Type B pancreatic cell (in vitro differentiated cells): ENCODE results near the gene LRRK1. TPM values are rescaled to one million over a fixed set of nuclear protein-coding genes. Genes with fewer than 3 reads are reported as not detected.

Source experiments
- DNase-seq: peaks from one replicate; pipeline ENCODE4 v3.0.0; 2021; ENCODE audit warnings: mixed read lengths; ENCODE audit not compliant: unreplicated experiment; ENCODE audit errors: extremely low spot score
- H3K27ac Mint-ChIP-seq: 2 replicates; pipeline ENCODE4 v1.8.0; 2021; ENCODE audit warnings: mild to moderate bottlenecking, mixed read lengths
- H3K27me3 Mint-ChIP-seq: 2 replicates; pipeline ENCODE4 v1.8.0; 2021; ENCODE audit warnings: mixed read lengths
- H3K36me3 Mint-ChIP-seq: 2 replicates; pipeline ENCODE4 v1.8.0; 2021; ENCODE audit warnings: mixed read lengths
- H3K4me1 Mint-ChIP-seq: one replicate; pipeline ENCODE4 v1.8.0; 2021; ENCODE audit warnings: mixed read lengths; ENCODE audit not compliant: unreplicated experiment
- H3K4me3 Mint-ChIP-seq: 2 replicates; pipeline ENCODE4 v1.8.0; 2021; ENCODE audit warnings: mild to moderate bottlenecking, mixed read lengths
- H3K9me3 Mint-ChIP-seq: 2 replicates; pipeline ENCODE4 v1.8.0; 2021; ENCODE audit warnings: mixed read lengths
- total RNA-seq: library from RNA; stranded (reverse); gene quantifications from 2 replicates; pipeline ENCODE4 v1.2.1, GENCODE V29; 2021; ENCODE audit warnings: low replicate concordance
- TF ChIP-seq, protein P1 (sequence below): fragments of 200-600 bp; sonication (generic); conservative IDR thresholded peaks from 2 replicates; pipeline ENCODE4 v1.5.0; 2021; ENCODE audit warnings: antibody characterized with exemption, mild to moderate bottlenecking

Gene LRRK1
- total RNA-seq, 1 donor from 2014 or later, result 2.0 TPM

- peak; percentile 62 for DNase-seq
- H3K4me3 Mint-ChIP-seq, result no peak overlapping the region
These were observed 94.9 kb downstream of the LRRK1 start for GRCh38 chr15:101013769-101014675.

GRCh38 chr15:101014921-101015841 is 96.0 kb downstream of the LRRK1 start:
- peak; percentile 80 for DNase-seq
- Mint-ChIP-seq H3K9me3 (no peaks in the 10 kb centered on the region), H3K27ac (no peak overlapping the region), H3K36me3 (no peaks in the 10 kb centered on the region), H3K4me1 (peaks cover 32% of the 10 kb centered on the region), H3K4me3 (no peak overlapping the region), H3K27me3 (no peaks in the 10 kb centered on the region)
- TF ChIP-seq, protein P1, sequence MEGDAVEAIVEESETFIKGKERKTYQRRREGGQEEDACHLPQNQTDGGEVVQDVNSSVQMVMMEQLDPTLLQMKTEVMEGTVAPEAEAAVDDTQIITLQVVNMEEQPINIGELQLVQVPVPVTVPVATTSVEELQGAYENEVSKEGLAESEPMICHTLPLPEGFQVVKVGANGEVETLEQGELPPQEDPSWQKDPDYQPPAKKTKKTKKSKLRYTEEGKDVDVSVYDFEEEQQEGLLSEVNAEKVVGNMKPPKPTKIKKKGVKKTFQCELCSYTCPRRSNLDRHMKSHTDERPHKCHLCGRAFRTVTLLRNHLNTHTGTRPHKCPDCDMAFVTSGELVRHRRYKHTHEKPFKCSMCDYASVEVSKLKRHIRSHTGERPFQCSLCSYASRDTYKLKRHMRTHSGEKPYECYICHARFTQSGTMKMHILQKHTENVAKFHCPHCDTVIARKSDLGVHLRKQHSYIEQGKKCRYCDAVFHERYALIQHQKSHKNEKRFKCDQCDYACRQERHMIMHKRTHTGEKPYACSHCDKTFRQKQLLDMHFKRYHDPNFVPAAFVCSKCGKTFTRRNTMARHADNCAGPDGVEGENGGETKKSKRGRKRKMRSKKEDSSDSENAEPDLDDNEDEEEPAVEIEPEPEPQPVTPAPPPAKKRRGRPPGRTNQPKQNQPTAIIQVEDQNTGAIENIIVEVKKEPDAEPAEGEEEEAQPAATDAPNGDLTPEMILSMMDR, result peak; percentile 98

More at GRCh38 chr15:101013769-101014675, 94.9 kb downstream of the LRRK1 start:
- Mint-ChIP-seq H3K4me1 (peaks cover 23% of the 10 kb centered on the region), H3K36me3 (no peaks in the 10 kb centered on the region), H3K27me3 (no peaks in the 10 kb centered on the region), H3K9me3 (no peaks in the 10 kb centered on the region), H3K27ac (no peak overlapping the region)
- TF ChIP-seq, protein P1, result no peak

GRCh38 chr15:101016581-101016980 is 97.4 kb downstream of the LRRK1 start:
- no peaks in the 10 kb centered on the region for H3K9me3 Mint-ChIP-seq
- H3K27ac Mint-ChIP-seq, result no peak overlapping the region
- no peak overlapping the region for H3K4me3 Mint-ChIP-seq
- DNase-seq, result no peak
- TF ChIP-seq, protein P1, result no peak
- no peaks in the 10 kb centered on the region for H3K36me3 Mint-ChIP-seq
- H3K4me1 Mint-ChIP-seq, result peaks cover 32% of the 10 kb centered on the region
- no peaks in the 10 kb centered on the region for H3K27me3 Mint-ChIP-seq

DNA sequence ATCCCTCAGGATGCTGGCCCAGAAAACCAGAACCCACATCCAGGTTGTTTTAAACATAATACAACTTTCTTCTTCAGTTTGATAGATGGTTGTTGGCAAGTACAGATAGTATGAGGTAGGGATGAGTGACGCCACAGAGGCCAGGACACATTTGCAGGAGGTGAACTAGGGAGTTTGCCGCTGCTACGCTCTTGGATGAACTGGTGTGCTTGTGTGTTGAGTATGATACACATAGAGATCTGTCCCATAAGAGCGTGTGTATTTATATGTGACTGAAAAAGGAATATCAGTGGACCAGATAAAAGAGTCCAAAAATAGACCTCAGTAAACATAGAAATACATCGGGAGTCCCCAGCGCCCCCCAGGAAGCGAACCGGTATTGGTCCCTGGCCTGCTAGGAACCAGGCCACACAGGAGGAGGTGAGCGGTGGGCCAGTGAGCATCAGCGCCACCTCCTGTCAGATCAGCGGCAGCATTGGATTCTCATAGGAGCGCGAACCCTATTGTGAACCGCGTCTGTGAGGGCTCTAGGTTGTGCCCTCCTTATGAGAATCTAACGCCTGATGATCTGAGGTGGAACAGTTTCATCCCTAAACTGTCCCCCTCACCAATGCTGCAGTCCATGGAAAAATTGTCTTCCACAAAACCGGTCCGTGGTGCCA is 98.1 kb downstream of the LRRK1 start:
- TF ChIP-seq, protein P1, result peak; percentile 53
- H3K27me3 Mint-ChIP-seq, result peaks cover 3% of the 10 kb centered on the region
- no peaks in the 10 kb centered on the region for H3K9me3 Mint-ChIP-seq
- H3K36me3 Mint-ChIP-seq, result no peaks in the 10 kb centered on the region
- no peak overlapping the region for H3K4me3 Mint-ChIP-seq
- H3K4me1 Mint-ChIP-seq, result peaks cover 32% of the 10 kb centered on the region
- no peak overlapping the region for H3K27ac Mint-ChIP-seq
- peak; percentile 58 for DNase-seq

- Mint-ChIP-seq H3K36me3 (no peaks in the 10 kb centered on the region), H3K4me1 (peaks cover 31% of the 10 kb centered on the region), H3K9me3 (no peaks in the 10 kb centered on the region), H3K4me3 (no peak overlapping the region), H3K27ac (no peak overlapping the region), H3K27me3 (peaks cover 4% of the 10 kb centered on the region)
- DNase-seq, result no peak
- TF ChIP-seq, protein P1, result no peak
These were observed 98.9 kb downstream of the LRRK1 start for GRCh38 chr15:101018016-101018415.
